ENCODE measurements around the gene PPAT. TPM values are rescaled to one million over a fixed set of nuclear protein-coding genes. Genes with fewer than 3 reads are reported as not detected.

Gene PPAT
- total RNA-seq, 1 donor from 2014 or later, result 30.9 TPM

- no peak for DNase-seq (ENCODE audit: low spot score in 2 of 2, unreplicated experiment in 2 of 2)
- no peak overlapping the region for H3K4me3 Mint-ChIP-seq
- H3K9me3 Mint-ChIP-seq, result peaks cover 5% of the 10 kb centered on the region
- no peaks in the 10 kb centered on the region for H3K27me3 Mint-ChIP-seq (ENCODE audit: low read depth)
- H3K27ac Mint-ChIP-seq, result no peak overlapping the region
- TF ChIP-seq CTCF (IDR thresholded peaks at IDR 0.05; ENCODE audit: unreplicated experiment), result no peak
- peaks cover 6% of the 10 kb centered on the region for H3K36me3 Mint-ChIP-seq
- H3K4me1 Mint-ChIP-seq, result peaks cover 8% of the 10 kb centered on the region
Observed at GRCh38 chr4:56424176-56424575, 11.2 kb downstream of the PPAT start.

GRCh38 chr4:56417396-56417795, 18.0 kb downstream of the PPAT start:
- Mint-ChIP-seq H3K27ac (no peak overlapping the region), H3K9me3 (no peaks in the 10 kb centered on the region), H3K4me3 (no peak overlapping the region), H3K27me3 (ENCODE audit: low read depth) (no peaks in the 10 kb centered on the region), H3K36me3 (no peaks in the 10 kb centered on the region), H3K4me1 (peaks cover 17% of the 10 kb centered on the region)
- no peak for TF ChIP-seq CTCF (IDR thresholded peaks at IDR 0.05; ENCODE audit: unreplicated experiment)
- no peak for DNase-seq (ENCODE audit: low spot score in 2 of 2, unreplicated experiment in 2 of 2)

- peaks cover 26% of the 10 kb centered on the region for H3K4me1 Mint-ChIP-seq
- no peak for TF ChIP-seq CTCF (IDR thresholded peaks at IDR 0.05; ENCODE audit: unreplicated experiment)
- DNase-seq (ENCODE audit: low spot score in 2 of 2, unreplicated experiment in 2 of 2), result no peak
- no peaks in the 10 kb centered on the region for H3K36me3 Mint-ChIP-seq
- no peaks in the 10 kb centered on the region for H3K9me3 Mint-ChIP-seq
- H3K27me3 Mint-ChIP-seq (ENCODE audit: low read depth), result no peaks in the 10 kb centered on the region
- no peak overlapping the region for H3K27ac Mint-ChIP-seq
- no peak overlapping the region for H3K4me3 Mint-ChIP-seq
Observed at GRCh38 chr4:56416349-56416748, 19.1 kb downstream of the PPAT start.

- peak overlapping the region; percentile 85 for H3K27ac Mint-ChIP-seq
- no peak for TF ChIP-seq CTCF (IDR thresholded peaks at IDR 0.05; ENCODE audit: unreplicated experiment)
- no peak overlapping the region for H3K4me3 Mint-ChIP-seq
- DNase-seq (ENCODE audit: low spot score in 2 of 2, unreplicated experiment in 2 of 2), result no peak
- H3K4me1 Mint-ChIP-seq, result peaks cover 44% of the 10 kb centered on the region
- H3K36me3 Mint-ChIP-seq, result no peaks in the 10 kb centered on the region
- no peaks in the 10 kb centered on the region for H3K9me3 Mint-ChIP-seq
- no peaks in the 10 kb centered on the region for H3K27me3 Mint-ChIP-seq (ENCODE audit: low read depth)
Observed at GRCh38 chr4:56414135-56414670, 21.2 kb downstream of the PPAT start.

GRCh38 chr4:56410247-56411062, 25.0 kb downstream of the PPAT start:
- no peak for TF ChIP-seq CTCF (IDR thresholded peaks at IDR 0.05; ENCODE audit: unreplicated experiment)
- H3K27me3 Mint-ChIP-seq (ENCODE audit: low read depth), result no peaks in the 10 kb centered on the region
- peaks cover 8% of the 10 kb centered on the region for H3K36me3 Mint-ChIP-seq
- H3K9me3 Mint-ChIP-seq, result no peaks in the 10 kb centered on the region
- peak overlapping the region; percentile 97 for H3K27ac Mint-ChIP-seq
- H3K4me3 Mint-ChIP-seq, result peak overlapping the region; percentile 58
- no peak for DNase-seq (ENCODE audit: low spot score in 2 of 2, unreplicated experiment in 2 of 2)
- peaks cover 48% of the 10 kb centered on the region for H3K4me1 Mint-ChIP-seq

Measured in mesothelial cell of epicardium (in vitro differentiated cells).